KMS-11 (cell line): ENCODE data around the gene IQCB1.

Experiments
- H2AFZ ChIP-seq: fragments of 200-600 bp; sonication (generic); 2 replicates; pipeline ENCODE4 v1.6.1; 2016; ENCODE audit warnings: antibody characterized with exemption, mixed run types, low read depth
- H3K27ac ChIP-seq: fragments of 200-600 bp; sonication (generic); 2 replicates; pipeline ENCODE4 v1.6.1; 2016; ENCODE audit warnings: mild to moderate bottlenecking, mixed run types
- H3K27me3 ChIP-seq: fragments of 200-600 bp; sonication (generic); 2 replicates; pipeline ENCODE4 v1.6.1; 2017; ENCODE audit warnings: mild to moderate bottlenecking, low read depth, mixed run types, moderate library complexity; ENCODE audit not compliant: insufficient read depth
- H3K36me3 ChIP-seq: fragments of 200-600 bp; sonication (generic); 2 replicates; pipeline ENCODE4 v1.6.1; 2017; ENCODE audit warnings: mild to moderate bottlenecking, mixed run types; ENCODE audit not compliant: insufficient read depth
- H3K4me1 ChIP-seq: fragments of 200-600 bp; sonication (generic); 2 replicates; pipeline ENCODE4 v1.6.1; 2016; ENCODE audit warnings: mild to moderate bottlenecking, low read depth, mixed run types; ENCODE audit not compliant: poor library complexity, severe bottlenecking
- H3K4me2 ChIP-seq: fragments of 200-600 bp; sonication (generic); 2 replicates; pipeline ENCODE4 v1.7.0; 2016; ENCODE audit warnings: mild to moderate bottlenecking, mixed run types
- H3K4me3 ChIP-seq: fragments of 200-600 bp; sonication (generic); IDR thresholded peaks from 2 replicates; pipeline ENCODE4 v1.6.1; 2017; ENCODE audit warnings: low read depth, low read length, mixed read lengths; ENCODE audit not compliant: insufficient read depth
- H3K79me2 ChIP-seq: fragments of 200-600 bp; sonication (generic); 2 replicates; pipeline ENCODE4 v1.6.1; 2016; ENCODE audit warnings: low read depth, mixed run types; ENCODE audit not compliant: insufficient read depth
- H3K9ac ChIP-seq: fragments of 200-600 bp; sonication (generic); 2 replicates; pipeline ENCODE4 v1.6.1; 2016; ENCODE audit warnings: mild to moderate bottlenecking, mixed run types
- H4K20me1 ChIP-seq: fragments of 200-600 bp; sonication (generic); 2 replicates; pipeline ENCODE4 v1.6.1; 2016; ENCODE audit warnings: mild to moderate bottlenecking, mixed run types; ENCODE audit not compliant: insufficient read depth
- TF ChIP-seq, protein P1 (sequence below): fragments of 200-600 bp; sonication (generic); conservative IDR thresholded peaks from 2 replicates; pipeline ENCODE4 v1.6.1; 2017; ENCODE audit warnings: low read depth, mild to moderate bottlenecking, antibody characterized with exemption, low read length, moderate library complexity, mixed read lengths

IQCB1 gene

DNA sequence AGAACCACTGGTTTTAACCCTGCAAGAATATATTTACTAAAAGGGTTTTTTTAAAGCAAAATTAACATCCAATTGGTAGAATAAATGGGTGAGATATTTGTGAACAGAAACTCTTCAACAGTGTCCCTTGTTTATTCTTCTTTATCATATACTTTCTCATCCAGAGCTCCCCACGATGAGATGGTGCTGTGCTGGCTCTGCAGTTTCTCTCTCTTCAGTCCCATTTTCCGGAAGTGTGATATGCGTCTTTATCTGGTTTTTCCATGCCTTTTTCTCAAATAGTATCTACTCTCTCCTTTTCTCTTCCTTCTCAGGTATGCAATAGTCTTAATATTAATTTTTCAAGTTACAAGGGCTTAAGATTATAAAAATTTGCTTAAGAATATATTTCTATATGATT is 1.6 kb upstream of the IQCB1 start:
- H3K27me3 ChIP-seq, result no peaks in the 10 kb centered on the region
- peaks cover 32% of the 10 kb centered on the region for H3K4me1 ChIP-seq
- H3K27ac ChIP-seq, result no peak overlapping the region
- no peaks in the 10 kb centered on the region for H4K20me1 ChIP-seq
- peak overlapping the region; percentile 75 for H3K4me2 ChIP-seq
- H3K79me2 ChIP-seq, result peaks cover 31% of the 10 kb centered on the region
- H2AFZ ChIP-seq, result no peak overlapping the region
- no peak overlapping the region for H3K4me3 ChIP-seq
- H3K36me3 ChIP-seq, result no peaks in the 10 kb centered on the region; the same call in 1 of the 2 replicates
- H3K9ac ChIP-seq, result no peak overlapping the region
- TF ChIP-seq, protein P1, sequence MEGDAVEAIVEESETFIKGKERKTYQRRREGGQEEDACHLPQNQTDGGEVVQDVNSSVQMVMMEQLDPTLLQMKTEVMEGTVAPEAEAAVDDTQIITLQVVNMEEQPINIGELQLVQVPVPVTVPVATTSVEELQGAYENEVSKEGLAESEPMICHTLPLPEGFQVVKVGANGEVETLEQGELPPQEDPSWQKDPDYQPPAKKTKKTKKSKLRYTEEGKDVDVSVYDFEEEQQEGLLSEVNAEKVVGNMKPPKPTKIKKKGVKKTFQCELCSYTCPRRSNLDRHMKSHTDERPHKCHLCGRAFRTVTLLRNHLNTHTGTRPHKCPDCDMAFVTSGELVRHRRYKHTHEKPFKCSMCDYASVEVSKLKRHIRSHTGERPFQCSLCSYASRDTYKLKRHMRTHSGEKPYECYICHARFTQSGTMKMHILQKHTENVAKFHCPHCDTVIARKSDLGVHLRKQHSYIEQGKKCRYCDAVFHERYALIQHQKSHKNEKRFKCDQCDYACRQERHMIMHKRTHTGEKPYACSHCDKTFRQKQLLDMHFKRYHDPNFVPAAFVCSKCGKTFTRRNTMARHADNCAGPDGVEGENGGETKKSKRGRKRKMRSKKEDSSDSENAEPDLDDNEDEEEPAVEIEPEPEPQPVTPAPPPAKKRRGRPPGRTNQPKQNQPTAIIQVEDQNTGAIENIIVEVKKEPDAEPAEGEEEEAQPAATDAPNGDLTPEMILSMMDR, result no peak

DNA sequence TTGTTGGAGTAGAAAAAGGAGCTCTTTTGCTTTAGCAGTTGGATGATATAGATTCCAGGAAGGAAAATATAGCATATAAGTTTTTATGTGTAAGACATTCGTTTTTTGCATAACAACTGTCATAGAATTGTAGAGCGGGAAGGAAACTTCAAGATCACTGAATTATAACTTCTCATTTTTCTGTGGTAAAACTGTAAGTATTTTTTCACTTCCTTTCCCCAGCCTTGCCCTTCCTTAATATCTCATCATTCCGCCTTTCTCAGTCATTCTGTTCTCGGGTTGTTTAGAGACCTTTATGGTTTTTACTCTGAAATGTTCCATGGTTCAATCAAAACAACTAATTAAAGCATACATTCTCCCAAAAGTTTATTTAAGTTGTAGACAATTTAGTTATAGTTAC is 1.2 kb upstream of the IQCB1 start:
- TF ChIP-seq, protein P1, result no peak
- peak overlapping the region; percentile 96; the same call in 1 of the 2 replicates for H3K9ac ChIP-seq
- H3K27ac ChIP-seq, result no peak overlapping the region

DNA sequence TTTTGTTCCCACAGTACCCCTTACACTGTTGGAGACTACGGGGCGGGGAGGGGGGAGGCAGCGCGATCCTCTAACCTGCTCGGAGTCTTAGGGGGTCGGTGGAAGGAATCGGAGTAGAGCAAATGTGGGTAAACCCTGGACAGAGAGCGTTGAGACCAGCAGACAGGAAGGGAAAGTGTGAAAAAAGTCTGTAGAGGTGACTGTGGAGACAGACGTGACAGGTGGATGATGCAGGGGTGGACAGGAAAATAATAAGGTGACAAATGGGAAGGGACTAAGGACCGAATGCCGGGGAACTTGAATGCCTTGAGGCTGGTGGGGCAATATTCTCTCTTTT is 573 bp upstream of the IQCB1 start:
- Histone ChIP-seq H3K27ac (peak overlapping the region; percentile 81), H3K9ac (peak overlapping the region; percentile 96; the same call in 1 of the 2 replicates), H3K27me3 (no peaks in the 10 kb centered on the region), H3K4me2 (peak overlapping the region; percentile 75), H2AFZ (peak overlapping the region; percentile 95), H3K4me1 (peaks cover 32% of the 10 kb centered on the region), H3K36me3 (no peaks in the 10 kb centered on the region; the same call in 1 of the 2 replicates), H3K79me2 (peaks cover 31% of the 10 kb centered on the region), H4K20me1 (no peaks in the 10 kb centered on the region), H3K4me3 (peak overlapping the region; percentile 58)
- TF ChIP-seq, protein P1, result no peak

More for the DNA sequence above, 1.2 kb upstream of the IQCB1 start:
- Histone ChIP-seq H3K27me3 (no peaks in the 10 kb centered on the region), H2AFZ (peak overlapping the region; percentile 95; the same call in 1 of the 2 replicates), H3K4me1 (peaks cover 32% of the 10 kb centered on the region), H3K36me3 (no peaks in the 10 kb centered on the region; the same call in 1 of the 2 replicates), H3K4me2 (peak overlapping the region; percentile 75), H3K4me3 (no peak overlapping the region), H3K79me2 (peaks cover 31% of the 10 kb centered on the region), H4K20me1 (no peaks in the 10 kb centered on the region)

DNA sequence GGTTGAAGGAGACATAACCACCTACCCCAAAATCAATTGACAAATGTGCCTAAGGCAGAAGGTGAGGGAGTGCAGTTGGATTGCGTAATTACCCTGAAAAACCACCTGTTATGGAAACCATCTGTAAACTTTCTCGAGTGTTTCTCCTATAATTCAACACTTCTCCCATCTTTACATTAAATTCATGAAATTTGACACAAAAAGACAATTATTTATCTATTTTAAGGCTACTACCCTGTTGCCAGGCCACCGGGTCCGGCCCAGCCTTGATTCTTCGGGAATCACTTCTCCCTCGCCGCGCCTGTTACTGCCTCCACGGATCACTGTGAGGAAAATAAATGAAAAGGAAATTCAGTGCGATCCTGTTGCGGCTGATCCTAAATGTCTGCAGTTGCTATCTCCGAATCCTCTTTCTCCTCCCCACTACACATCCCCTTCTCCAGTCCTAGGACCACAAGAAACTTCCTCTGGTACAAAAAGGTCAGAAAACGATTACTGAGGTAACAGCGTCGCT is 646 bp downstream of the IQCB1 start:
- no peaks in the 10 kb centered on the region for H3K27me3 ChIP-seq
- H3K36me3 ChIP-seq, result no peaks in the 10 kb centered on the region; the same call in 1 of the 2 replicates
- H3K27ac ChIP-seq, result peak overlapping the region; percentile 81
- no peaks in the 10 kb centered on the region for H4K20me1 ChIP-seq
- peaks cover 32% of the 10 kb centered on the region for H3K4me1 ChIP-seq
- peak overlapping the region; percentile 93 for H3K4me3 ChIP-seq
- peak overlapping the region; percentile 97 for H3K4me2 ChIP-seq
- H2AFZ ChIP-seq, result peak overlapping the region; percentile 95
- TF ChIP-seq, protein P1, result no peak
- H3K9ac ChIP-seq, result peak overlapping the region; percentile 96
- H3K79me2 ChIP-seq, result peaks cover 31% of the 10 kb centered on the region
